ENCODE measurements around the gene RERE.

RERE gene

DNA sequence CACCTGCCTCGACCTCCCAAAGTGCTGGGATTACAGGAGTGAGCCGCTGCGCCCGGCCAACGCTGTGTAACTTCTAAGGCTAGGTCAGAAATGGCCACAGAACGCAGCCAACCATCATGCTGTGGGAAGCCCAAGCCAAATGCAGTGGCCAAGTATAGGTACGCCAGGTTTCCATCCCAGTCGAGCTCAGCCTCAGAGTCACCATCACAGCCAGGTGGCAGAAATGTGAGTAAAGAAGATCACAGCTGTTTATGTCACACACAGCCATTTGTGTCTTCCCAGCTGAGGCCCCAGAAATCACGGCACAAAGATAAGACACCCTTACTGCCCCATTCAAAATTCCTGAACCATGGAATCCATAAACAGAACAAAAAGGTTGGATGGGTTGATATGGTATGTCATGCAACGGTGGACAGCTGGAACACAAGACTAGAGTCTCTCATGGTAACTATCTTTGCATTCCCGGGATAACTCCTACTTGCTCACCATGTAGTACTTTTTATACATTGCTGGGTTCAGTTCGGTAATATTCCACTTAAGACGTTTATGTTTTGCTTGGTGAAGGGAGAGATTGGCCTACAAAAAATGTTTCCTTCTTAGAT is 415.2 kb downstream of the RERE start:
- H3K9me3 ChIP-seq (ENCODE audit: insufficient read depth, low read length), result no peaks in the 10 kb centered on the region
- H3K79me2 ChIP-seq (ENCODE audit: insufficient read depth, low read length), result peaks cover 97% of the 10 kb centered on the region
- peaks cover 28% of the 10 kb centered on the region for H3F3A ChIP-seq (ENCODE audit: insufficient read depth)
- TF ChIP-seq, protein P1, sequence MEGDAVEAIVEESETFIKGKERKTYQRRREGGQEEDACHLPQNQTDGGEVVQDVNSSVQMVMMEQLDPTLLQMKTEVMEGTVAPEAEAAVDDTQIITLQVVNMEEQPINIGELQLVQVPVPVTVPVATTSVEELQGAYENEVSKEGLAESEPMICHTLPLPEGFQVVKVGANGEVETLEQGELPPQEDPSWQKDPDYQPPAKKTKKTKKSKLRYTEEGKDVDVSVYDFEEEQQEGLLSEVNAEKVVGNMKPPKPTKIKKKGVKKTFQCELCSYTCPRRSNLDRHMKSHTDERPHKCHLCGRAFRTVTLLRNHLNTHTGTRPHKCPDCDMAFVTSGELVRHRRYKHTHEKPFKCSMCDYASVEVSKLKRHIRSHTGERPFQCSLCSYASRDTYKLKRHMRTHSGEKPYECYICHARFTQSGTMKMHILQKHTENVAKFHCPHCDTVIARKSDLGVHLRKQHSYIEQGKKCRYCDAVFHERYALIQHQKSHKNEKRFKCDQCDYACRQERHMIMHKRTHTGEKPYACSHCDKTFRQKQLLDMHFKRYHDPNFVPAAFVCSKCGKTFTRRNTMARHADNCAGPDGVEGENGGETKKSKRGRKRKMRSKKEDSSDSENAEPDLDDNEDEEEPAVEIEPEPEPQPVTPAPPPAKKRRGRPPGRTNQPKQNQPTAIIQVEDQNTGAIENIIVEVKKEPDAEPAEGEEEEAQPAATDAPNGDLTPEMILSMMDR (IDR thresholded peaks at IDR 0.05; ENCODE audit: insufficient read depth, low read length, poor library complexity, severe bottlenecking), result no peak
- no peak for TF ChIP-seq EZH2phosphoT487 (conservative IDR thresholded peaks at IDR 0.05; ENCODE audit: low read length)
- H4K20me1 ChIP-seq (ENCODE audit: low read depth, low read length), result peaks cover 7% of the 10 kb centered on the region; the same call in 1 of the 2 replicates
- H3K9me2 ChIP-seq (replicated peaks; ENCODE audit: insufficient read depth, low read length), result no peaks in the 10 kb centered on the region
- no peak overlapping the region for H3K27ac ChIP-seq (ENCODE audit: low read depth, low read length)
- H3K27me3 ChIP-seq (ENCODE audit: low read length), result no peaks in the 10 kb centered on the region
- H3K4me3 ChIP-seq (ENCODE audit: insufficient read depth, low read length, poor library complexity, severe bottlenecking), result no peak overlapping the region
- H2AFZ ChIP-seq (ENCODE audit: low read depth, low read length, severe bottlenecking), result no peak overlapping the region
- no peak overlapping the region for H3K4me2 ChIP-seq (ENCODE audit: low read depth, low read length, poor library complexity, severe bottlenecking)
- H3K36me3 ChIP-seq (ENCODE audit: low read length), result peaks cover 42% of the 10 kb centered on the region; the same call in 1 of the 2 replicates
- H3K9ac ChIP-seq (ENCODE audit: low read length), result no peak overlapping the region

DNA sequence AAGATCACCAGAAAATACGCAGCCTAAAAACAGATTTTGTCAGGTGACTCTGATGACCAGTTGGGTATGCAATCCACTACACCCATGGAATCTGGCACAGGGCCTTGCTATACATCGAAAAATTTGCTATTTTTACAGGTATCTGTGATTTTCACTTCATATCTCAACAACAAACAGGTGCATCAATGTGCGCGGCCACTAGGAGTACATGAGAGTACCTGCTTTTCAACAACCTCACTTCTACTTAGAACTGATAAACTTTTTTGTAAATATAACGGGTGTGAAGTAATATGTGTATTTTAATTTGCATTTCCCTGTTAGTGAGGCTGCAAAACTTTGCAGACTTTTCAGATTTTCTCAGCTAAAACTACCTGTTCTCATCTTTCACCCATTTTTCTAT is 418.8 kb downstream of the RERE start:
- H3K79me2 ChIP-seq (ENCODE audit: insufficient read depth, low read length), result peaks cover 98% of the 10 kb centered on the region
- no peak overlapping the region for H3K4me3 ChIP-seq (ENCODE audit: insufficient read depth, low read length, poor library complexity, severe bottlenecking)
- no peak overlapping the region for H2AFZ ChIP-seq (ENCODE audit: low read depth, low read length, severe bottlenecking)
- no peaks in the 10 kb centered on the region for H3K9me2 ChIP-seq (replicated peaks; ENCODE audit: insufficient read depth, low read length)
- no peaks in the 10 kb centered on the region for H3K9me3 ChIP-seq (ENCODE audit: insufficient read depth, low read length)
- no peak overlapping the region for H3K9ac ChIP-seq (ENCODE audit: low read length)
- peak overlapping the region; percentile 51 for H3K4me2 ChIP-seq (ENCODE audit: low read depth, low read length, poor library complexity, severe bottlenecking)
- H4K20me1 ChIP-seq (ENCODE audit: low read depth, low read length), result peaks cover 13% of the 10 kb centered on the region
- peaks cover 32% of the 10 kb centered on the region for H3K36me3 ChIP-seq (ENCODE audit: low read length)
- peaks cover 47% of the 10 kb centered on the region for H3F3A ChIP-seq (ENCODE audit: insufficient read depth)
- H3K27me3 ChIP-seq (ENCODE audit: low read length), result no peaks in the 10 kb centered on the region
- H3K27ac ChIP-seq (ENCODE audit: low read depth, low read length), result peak overlapping the region; percentile 54
- no peak for TF ChIP-seq EZH2phosphoT487 (conservative IDR thresholded peaks at IDR 0.05; ENCODE audit: low read length)
- TF ChIP-seq, protein P1 (IDR thresholded peaks at IDR 0.05; ENCODE audit: insufficient read depth, low read length, poor library complexity, severe bottlenecking), result no peak

DNA sequence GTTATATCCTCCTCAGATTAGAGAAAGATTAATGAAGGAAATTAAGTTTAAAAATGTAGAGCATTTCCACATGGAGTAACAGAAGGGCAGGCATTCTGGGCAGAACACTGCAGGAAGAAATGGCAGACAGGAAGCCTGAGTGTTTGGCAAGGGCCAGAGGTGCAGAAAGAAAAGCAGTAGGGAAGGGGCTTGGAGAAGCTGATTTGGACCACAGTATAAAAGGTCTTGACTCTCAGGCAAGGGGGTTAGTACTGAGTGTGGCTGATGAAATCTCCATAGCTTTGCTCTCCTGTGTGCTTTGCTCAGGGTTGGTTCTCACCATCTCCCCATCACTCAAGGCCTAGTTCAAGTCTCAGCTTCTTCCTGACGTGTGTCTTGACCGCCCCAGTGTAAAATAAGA is 419.4 kb downstream of the RERE start:
- Histone ChIP-seq H3K4me2 (ENCODE audit: low read depth, low read length, poor library complexity, severe bottlenecking) (peak overlapping the region; percentile 51), H4K20me1 (ENCODE audit: low read depth, low read length) (peaks cover 13% of the 10 kb centered on the region), H3K27me3 (ENCODE audit: low read length) (no peaks in the 10 kb centered on the region)

More for the DNA sequence above, 419.4 kb downstream of the RERE start:
- H3K36me3 ChIP-seq (ENCODE audit: low read length), result peaks cover 34% of the 10 kb centered on the region
- no peak overlapping the region for H3K9ac ChIP-seq (ENCODE audit: low read length)
- H3F3A ChIP-seq (ENCODE audit: insufficient read depth), result peaks cover 49% of the 10 kb centered on the region
- no peaks in the 10 kb centered on the region for H3K9me2 ChIP-seq (replicated peaks; ENCODE audit: insufficient read depth, low read length)
- no peak overlapping the region for H2AFZ ChIP-seq (ENCODE audit: low read depth, low read length, severe bottlenecking)
- TF ChIP-seq EZH2phosphoT487 (conservative IDR thresholded peaks at IDR 0.05; ENCODE audit: low read length), result no peak
- TF ChIP-seq, protein P1 (IDR thresholded peaks at IDR 0.05; ENCODE audit: insufficient read depth, low read length, poor library complexity, severe bottlenecking), result no peak
- peaks cover 98% of the 10 kb centered on the region for H3K79me2 ChIP-seq (ENCODE audit: insufficient read depth, low read length)
- H3K9me3 ChIP-seq (ENCODE audit: insufficient read depth, low read length), result no peaks in the 10 kb centered on the region
- peak overlapping the region; percentile 54 for H3K27ac ChIP-seq (ENCODE audit: low read depth, low read length)
- no peak overlapping the region for H3K4me3 ChIP-seq (ENCODE audit: insufficient read depth, low read length, poor library complexity, severe bottlenecking)

Measured in SU-DHL-6 (cell line).